Activated CD8-positive, alpha-beta T cell treated with anti-CD3 and anti-CD28 coated beads, Interleukin-2, amount 10 ng/mL, durations not matched to agents 7 days and 5 days (primary cell): Measurements from ENCODE around the gene ZSCAN22. TPM values are rescaled to one million over a fixed set of nuclear protein-coding genes. Genes with fewer than 3 reads are reported as not detected.

Experiments
- ATAC-seq: fragments of 150-1000 bp; cut with Tn5 transposase; one replicate; pipeline ENCODE4 v1.10.0; 2021; ENCODE audit warnings: moderate library complexity
- CTCF ChIA-PET: fragments of 350-600 bp; sonication (Branson Sonifier 250); formaldehyde crosslinking; loops from one replicate; lab custom pipeline; 2021; ENCODE audit warnings: antibody characterized with exemption; lab: Charles Lee
- POLR2A ChIA-PET: fragments of 350-600 bp; sonication (Branson Sonifier 250); formaldehyde crosslinking; loops from one replicate; lab custom pipeline; 2021; ENCODE audit warnings: antibody characterized with exemption; lab: Charles Lee
- DNase-seq: peaks from one replicate; pipeline ENCODE4 v3.0.0-alpha.2; 2020
- H3K27ac Mint-ChIP-seq: one replicate; pipeline ENCODE4 v1.8.0; 2021; ENCODE audit warnings: mild to moderate bottlenecking, mixed read lengths
- H3K27me3 Mint-ChIP-seq: one replicate; pipeline ENCODE4 v1.8.0; 2021; ENCODE audit warnings: low read depth, mixed read lengths
- H3K36me3 Mint-ChIP-seq: one replicate; pipeline ENCODE4 v1.8.0; 2021; ENCODE audit warnings: low read depth, mixed read lengths
- H3K4me1 Mint-ChIP-seq: one replicate; pipeline ENCODE4 v1.8.0; 2021; ENCODE audit warnings: low read depth, mixed read lengths
- H3K4me3 Mint-ChIP-seq: one replicate; pipeline ENCODE4 v1.8.0; 2021; ENCODE audit warnings: mild to moderate bottlenecking, mixed read lengths
- H3K9me3 Mint-ChIP-seq: one replicate; pipeline ENCODE4 v1.8.0; 2022; ENCODE audit warnings: mixed read lengths; ENCODE audit not compliant: insufficient read depth
- microRNA-seq: library from miRNA; unstranded; fragments of <30 nt; microRNA quantifications from one replicate; pipeline ENCODE4 v1.2.0, GENCODE V29; 2022
- total RNA-seq, 2 experiments: library from RNA; stranded (reverse); gene quantifications; one replicate each; pipeline ENCODE4 v1.2.3, GENCODE V29; 2021

The ZSCAN22 gene
- total RNA-seq, 2 experiments from 2014 or later = 4.8 to 5.2 TPM

DNA sequence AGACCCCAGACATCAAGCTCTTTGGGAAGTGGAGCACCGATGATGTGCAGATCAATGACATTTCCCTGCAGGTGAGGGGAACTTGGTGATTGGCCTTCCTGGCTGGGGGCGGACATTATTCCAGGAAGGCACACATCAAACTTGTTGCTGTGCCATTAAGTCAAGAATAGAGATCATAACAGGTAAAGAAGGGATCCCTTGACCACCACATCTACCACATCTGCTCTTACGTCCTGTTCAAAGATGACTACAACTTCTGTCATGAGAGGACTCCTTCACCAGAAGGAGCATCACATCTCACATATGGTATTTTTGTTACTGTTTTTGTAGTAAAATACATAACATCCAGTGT lies 61.4 kb downstream of the ZSCAN22 start:
- peaks cover 48% of the 10 kb centered on the region for H3K36me3 Mint-ChIP-seq
- no peaks in the 10 kb centered on the region for H3K9me3 Mint-ChIP-seq
- H3K4me1 Mint-ChIP-seq = peaks cover 56% of the 10 kb centered on the region
- DNase-seq = no peak
- H3K27me3 Mint-ChIP-seq = no peaks in the 10 kb centered on the region
- ChIA-PET POLR2A (interaction anchor here (1.6 to 2.0 kb wide), 2 partner anchors 25 to 157 kb away, joined by 4 to 11 read pairs; partner anchors contain the start of gene ZNF497), CTCF (interaction anchor here (1.7 to 2.2 kb wide), 2 partner anchors 132 to 193 kb away, joined by 5 to 7 read pairs; partner anchors contain the start of gene ZBTB45)
- H3K4me3 Mint-ChIP-seq = peak overlapping the region; percentile 97
- H3K27ac Mint-ChIP-seq = peak overlapping the region; percentile 95
- no peak for ATAC-seq

Small RNA genes lying within 50 kb of the gene (microRNA-seq; reads per million reads assigned to microRNA genes)
- gene MIR4754 = not detected
- gene MIR6806 = not detected

Other genes starting within 250 kb of the ZSCAN22 start
- 10 to 100 TPM; 18.8 to 19.1 TPM for gene ZSCAN18, start 228.8 kb upstream of the ZSCAN22 start, total RNA-seq
- gene ZNF329, start 176.2 kb upstream of the ZSCAN22 start, total RNA-seq = 1 to 10 TPM; 5.6 to 5.7 TPM
- 10 to 100 TPM; 31.9 to 32.8 TPM for gene ZNF274, start 143.9 kb upstream of the ZSCAN22 start, total RNA-seq
- gene ZNF544, start 98.1 kb upstream of the ZSCAN22 start, total RNA-seq = 10 to 100 TPM; 48.1 to 56.2 TPM
- 1 to 10 TPM; 4.7 TPM for gene ZNF8, start 48.0 kb upstream of the ZSCAN22 start, total RNA-seq
- 10 to 100 TPM; 60.7 to 61.9 TPM for gene ERVK3-1, start 21.6 kb upstream of the ZSCAN22 start, total RNA-seq
- gene A1BG, start 26.5 kb downstream of the ZSCAN22 start, total RNA-seq = 10 to 100 TPM; 14.9 to 17.5 TPM
- 1 to 10 TPM; 1.5 to 1.7 TPM for gene ZNF497, start 35.8 kb downstream of the ZSCAN22 start, total RNA-seq
- 1 to 10 TPM; 1.3 to 1.5 TPM for gene ZNF837, start 54.0 kb downstream of the ZSCAN22 start, total RNA-seq
- gene RPS5, start 60.3 kb downstream of the ZSCAN22 start, total RNA-seq = 1,000 to 10,000 TPM; 1,111 to 1,173 TPM
- gene RNF225, start 68.7 kb downstream of the ZSCAN22 start, total RNA-seq = under 1 TPM; 0.84 to 0.99 TPM
- 10 to 100 TPM in 1 of 2 experiments, 1 to 10 TPM in 1; 9.4 to 11.5 TPM for gene ZNF584, start 81.7 kb downstream of the ZSCAN22 start, total RNA-seq
- gene ZNF132, start 113.2 kb downstream of the ZSCAN22 start, total RNA-seq = 1 to 10 TPM; 5.1 to 6.0 TPM
- gene ZNF324B, start 124.6 kb downstream of the ZSCAN22 start, total RNA-seq = 10 to 100 TPM; 10.6 to 12.5 TPM
- 10 to 100 TPM; 13.8 to 15.8 TPM for gene ZNF324, start 140.1 kb downstream of the ZSCAN22 start, total RNA-seq
- gene ZNF446, start 149.4 kb downstream of the ZSCAN22 start, total RNA-seq = 1 to 10 TPM; 6.9 to 7.8 TPM
- gene SLC27A5, start 185.0 kb downstream of the ZSCAN22 start, total RNA-seq = 10 to 100 TPM; 12.2 to 14.4 TPM
- 10 to 100 TPM; 13.9 to 16.7 TPM for gene ZBTB45, start 192.8 kb downstream of the ZSCAN22 start, total RNA-seq
- gene TRIM28, start 217.1 kb downstream of the ZSCAN22 start, total RNA-seq = 100 to 1,000 TPM; 476 to 528 TPM
- gene CHMP2A, start 228.1 kb downstream of the ZSCAN22 start, total RNA-seq = 100 to 1,000 TPM; 108 to 114 TPM
- gene UBE2M, start 231.6 kb downstream of the ZSCAN22 start, total RNA-seq = 10 to 100 TPM; 80.7 to 94.1 TPM
- 10 to 100 TPM; 20.0 to 20.6 TPM for gene MZF1, start 246.3 kb downstream of the ZSCAN22 start, total RNA-seq